Astrocyte (in vitro differentiated cells and primary cell): ENCODE data around the gene MSLN. TPM values are rescaled to one million over a fixed set of nuclear protein-coding genes. Genes with fewer than 3 reads are reported as not detected.
A peak's percentile ranks its signal among the peaks of the same experiment; 100 is the strongest.

ENCODE experiments used
- DNase-seq: peaks from one replicate; pipeline ENCODE4 v3.0.0-alpha.2; 2010; ENCODE audit warnings: low read depth
- FAIRE-seq: peaks from 2 replicates; lab custom pipeline; 2011; peaks lifted over from hg19 to GRCh38; lab: Jason Lieb, UNC
- H2AFZ ChIP-seq: 2 replicates; pipeline ENCODE4 v1.6.0; 2012; ENCODE audit warnings: low read depth, low read length, inconsistent platforms
- H3K27ac ChIP-seq: 2 replicates; pipeline ENCODE4 v1.5.1; 2011; ENCODE audit warnings: low read depth, low read length, inconsistent platforms
- H3K27me3 ChIP-seq: 2 replicates; pipeline ENCODE4 v1.6.0; 2011; ENCODE audit warnings: low read length, inconsistent platforms; ENCODE audit not compliant: insufficient read depth
- H3K36me3 ChIP-seq: 2 replicates; pipeline ENCODE4 v1.5.1; 2011; ENCODE audit warnings: low read length, inconsistent platforms; ENCODE audit not compliant: insufficient read depth
- H3K4me1 ChIP-seq: 2 replicates; pipeline ENCODE4 v1.5.1; 2011; ENCODE audit warnings: low read length, inconsistent platforms; ENCODE audit not compliant: insufficient read depth
- H3K4me2 ChIP-seq: 2 replicates; pipeline ENCODE4 v1.6.0; 2012; ENCODE audit warnings: low read length, inconsistent platforms
- H3K4me3 ChIP-seq: 2 replicates; pipeline ENCODE4 v1.5.1; 2011; ENCODE audit warnings: low read depth, mild to moderate bottlenecking, low read length, inconsistent platforms; ENCODE audit not compliant: insufficient read depth
- H3K79me2 ChIP-seq: 2 replicates; pipeline ENCODE4 v1.6.0; 2012; ENCODE audit warnings: mild to moderate bottlenecking, low read length, inconsistent platforms; ENCODE audit not compliant: insufficient read depth
- H3K9ac ChIP-seq: 2 replicates; pipeline ENCODE4 v1.6.0; 2012; ENCODE audit warnings: mild to moderate bottlenecking, low read length, inconsistent platforms
- H3K9me3 ChIP-seq: 2 replicates; pipeline ENCODE4 v1.5.1; 2012; ENCODE audit warnings: low read depth, mild to moderate bottlenecking, low read length, inconsistent platforms; ENCODE audit not compliant: insufficient read depth
- H4K20me1 ChIP-seq: 2 replicates; pipeline ENCODE4 v1.6.0; 2012; ENCODE audit warnings: low read length, inconsistent platforms; ENCODE audit not compliant: insufficient read depth
- H3K27ac Mint-ChIP-seq: one replicate; pipeline ENCODE4 v1.8.0; 2021; ENCODE audit warnings: mild to moderate bottlenecking, mixed read lengths; ENCODE audit not compliant: unreplicated experiment
- H3K27me3 Mint-ChIP-seq: one replicate; pipeline ENCODE4 v1.8.0; 2021; ENCODE audit warnings: low read depth, mixed read lengths; ENCODE audit not compliant: unreplicated experiment
- H3K36me3 Mint-ChIP-seq: one replicate; pipeline ENCODE4 v1.8.0; 2021; ENCODE audit warnings: low read depth, mixed read lengths; ENCODE audit not compliant: unreplicated experiment
- H3K4me1 Mint-ChIP-seq: one replicate; pipeline ENCODE4 v1.8.0; 2021; ENCODE audit warnings: low read depth, mixed read lengths; ENCODE audit not compliant: unreplicated experiment
- H3K4me3 Mint-ChIP-seq: one replicate; pipeline ENCODE4 v1.8.0; 2021; ENCODE audit warnings: mild to moderate bottlenecking, moderate library complexity, mixed read lengths; ENCODE audit not compliant: unreplicated experiment
- H3K9me3 Mint-ChIP-seq: one replicate; pipeline ENCODE4 v1.8.0; 2021; ENCODE audit warnings: mild to moderate bottlenecking, mixed read lengths; ENCODE audit not compliant: unreplicated experiment
- EZH2 ChIP-seq: IDR thresholded peaks from 2 replicates; pipeline ENCODE4 v1.6.1; 2012; ENCODE audit warnings: mild to moderate bottlenecking, low read length, inconsistent platforms; ENCODE audit not compliant: insufficient read depth
- total RNA-seq: library from RNA; stranded (reverse); gene quantifications from 2 replicates; pipeline ENCODE4 v1.2.1, GENCODE V29; 2021
- TF ChIP-seq, protein P1 (sequence below): IDR thresholded peaks from 2 replicates; pipeline ENCODE4 v1.5.1; 2011; ENCODE audit warnings: low read depth, mild to moderate bottlenecking, inconsistent platforms, low read length, moderate library complexity; ENCODE audit not compliant: insufficient read depth

The MSLN gene
- total RNA-seq, 1 donor from 2014 or later: not detected

- Histone ChIP-seq H3K27me3 (no peaks in the 10 kb centered on the region), H3K9ac (no peak overlapping the region), H3K4me1 (peaks cover 20% of the 10 kb centered on the region), H3K9me3 (no peaks in the 10 kb centered on the region), H3K4me3 (peak overlapping the region; percentile 73), H4K20me1 (peaks cover 39% of the 10 kb centered on the region), H3K36me3 (no peaks in the 10 kb centered on the region), H3K79me2 (no peaks in the 10 kb centered on the region), H3K4me2 (peak overlapping the region; percentile 99), H2AFZ (no peak overlapping the region), H3K27ac (no peak overlapping the region)
- H3K4me3 Mint-ChIP-seq: peak overlapping the region; percentile 50
- DNase-seq (no peak), FAIRE-seq (no peak)
- H3K4me1 Mint-ChIP-seq: no peaks in the 10 kb centered on the region
- H3K9me3 Mint-ChIP-seq: no peaks in the 10 kb centered on the region
- no peaks in the 10 kb centered on the region for H3K36me3 Mint-ChIP-seq
- H3K27ac Mint-ChIP-seq: no peak overlapping the region
- H3K27me3 Mint-ChIP-seq: no peaks in the 10 kb centered on the region
- TF ChIP-seq EZH2: no peak
- TF ChIP-seq, protein P1, sequence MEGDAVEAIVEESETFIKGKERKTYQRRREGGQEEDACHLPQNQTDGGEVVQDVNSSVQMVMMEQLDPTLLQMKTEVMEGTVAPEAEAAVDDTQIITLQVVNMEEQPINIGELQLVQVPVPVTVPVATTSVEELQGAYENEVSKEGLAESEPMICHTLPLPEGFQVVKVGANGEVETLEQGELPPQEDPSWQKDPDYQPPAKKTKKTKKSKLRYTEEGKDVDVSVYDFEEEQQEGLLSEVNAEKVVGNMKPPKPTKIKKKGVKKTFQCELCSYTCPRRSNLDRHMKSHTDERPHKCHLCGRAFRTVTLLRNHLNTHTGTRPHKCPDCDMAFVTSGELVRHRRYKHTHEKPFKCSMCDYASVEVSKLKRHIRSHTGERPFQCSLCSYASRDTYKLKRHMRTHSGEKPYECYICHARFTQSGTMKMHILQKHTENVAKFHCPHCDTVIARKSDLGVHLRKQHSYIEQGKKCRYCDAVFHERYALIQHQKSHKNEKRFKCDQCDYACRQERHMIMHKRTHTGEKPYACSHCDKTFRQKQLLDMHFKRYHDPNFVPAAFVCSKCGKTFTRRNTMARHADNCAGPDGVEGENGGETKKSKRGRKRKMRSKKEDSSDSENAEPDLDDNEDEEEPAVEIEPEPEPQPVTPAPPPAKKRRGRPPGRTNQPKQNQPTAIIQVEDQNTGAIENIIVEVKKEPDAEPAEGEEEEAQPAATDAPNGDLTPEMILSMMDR: no peak
Measured at GRCh38 chr16:721765-722540, 38.6 kb upstream of the MSLN start.

GRCh38 chr16:722835-723633 lies 37.5 kb upstream of the MSLN start:
- Histone ChIP-seq H4K20me1 (peaks cover 30% of the 10 kb centered on the region), H3K27ac (no peak overlapping the region), H3K4me1 (peaks cover 27% of the 10 kb centered on the region), H3K9me3 (no peaks in the 10 kb centered on the region), H2AFZ (no peak overlapping the region), H3K79me2 (no peaks in the 10 kb centered on the region), H3K36me3 (no peaks in the 10 kb centered on the region), H3K27me3 (no peaks in the 10 kb centered on the region), H3K9ac (no peak overlapping the region), H3K4me2 (no peak overlapping the region), H3K4me3 (no peak overlapping the region)
- TF ChIP-seq, protein P1: no peak
- TF ChIP-seq EZH2: no peak
- DNase-seq (no peak), FAIRE-seq (no peak)
- Mint-ChIP-seq H3K27me3 (no peaks in the 10 kb centered on the region), H3K36me3 (no peaks in the 10 kb centered on the region), H3K9me3 (no peaks in the 10 kb centered on the region), H3K4me3 (peak overlapping the region; percentile 50), H3K27ac (no peak overlapping the region), H3K4me1 (no peaks in the 10 kb centered on the region)
